H1 (cell line): ENCODE data around the gene NBEA. TPM values are rescaled to one million over a fixed set of nuclear protein-coding genes. Genes with fewer than 3 reads are reported as not detected.

Source experiments
- NRF1 ChIP-seq: IDR thresholded peaks from 2 replicates; pipeline ENCODE4 v1.6.1; 2011; ENCODE audit warnings: mild to moderate bottlenecking, low read depth, low read length, improper control_type of control experiment
- RAD21 ChIP-seq, 2 experiments: IDR thresholded peaks in 1 of 2; conservative IDR thresholded peaks in 1 of 2; 2 replicates each; pipeline ENCODE4 v1.6.1; 2011; ENCODE audit warnings: low read depth in 2 of 2, low read length in 2 of 2, improper control_type of control experiment in 1 of 2, inconsistent platforms in 1 of 2, mild to moderate bottlenecking in 1 of 2, moderate library complexity in 1 of 2
- SUZ12 ChIP-seq: fragments of 200-600 bp; sonication (generic); IDR thresholded peaks from 2 replicates; pipeline ENCODE4 v1.6.1; 2012; ENCODE audit warnings: mild to moderate bottlenecking, inconsistent platforms, low read length, moderate library complexity, mixed read lengths
- polyA plus RNA-seq, 7 experiments: library from polyadenylated mRNA; depleted of rRNA in 3 of 7; stranded (reverse) in 5 of 7; unstranded in 2 of 7; fragments of >200 nt in 5 of 7; fragments of 200-250 nt in 2 of 7; gene quantifications; 1 replicate in 5 of 7; 2 replicates in 1 of 7; 4 replicates in 1 of 7; pipeline versions ENCODE4 v1.2.1 to v1.2.3, GENCODE V29; 2011 to 2013; ENCODE audit warnings: missing spikeins in 2 of 7, mixed read lengths in 2 of 7
- total RNA-seq: library from RNA; stranded (reverse); fragmentation: NEBNext Ultra II Directional; extraction: Animal tissue kit (Norgen Biotek cat#: 25700); gene quantifications from 2 replicates; pipeline ENCODE4 v1.2.1, GENCODE V29; 2021

The NBEA gene
- total and polyA plus RNA-seq, 2 of the 8 experiments (the other 6 are each of a cell fraction or from before 2014, with no cell fraction given): 14.2 to 21.5 TPM

DNA sequence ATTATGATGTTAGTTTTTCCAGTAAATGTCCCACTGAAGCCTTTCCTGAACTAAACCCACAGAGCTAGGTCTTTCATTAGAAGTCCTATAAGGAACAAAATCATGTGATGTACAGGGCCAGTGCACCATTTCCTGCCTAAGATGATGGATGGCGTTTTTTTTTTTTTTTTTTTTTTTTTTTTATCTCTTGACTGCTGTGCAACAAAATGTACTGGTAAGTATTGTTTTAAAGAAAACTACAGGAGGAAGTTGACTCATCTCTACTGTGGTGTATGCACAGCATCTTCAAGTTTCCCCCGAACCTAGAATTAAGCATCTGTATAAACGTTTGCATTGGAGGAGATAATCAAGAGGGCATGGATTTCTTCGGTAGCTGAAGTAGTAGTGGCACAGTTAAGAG lies 197.5 kb downstream of the NBEA start (continued):
- no peak for TF ChIP-seq SUZ12
- TF ChIP-seq NRF1: no peak
- no peak for TF ChIP-seq RAD21 (IDR thresholded peaks at IDR 0.05 in 1 of 2, conservative IDR thresholded peaks at IDR 0.05 in 1 of 2; ENCODE audit: low read depth in 2 of 2, low read length in 2 of 2)
